Measurements from ENCODE around the gene IL1RAP. TPM values are rescaled to one million over a fixed set of nuclear protein-coding genes. Genes with fewer than 3 reads are reported as not detected.
A peak's percentile ranks its signal among the peaks of the same experiment; 100 is the strongest.

Gene IL1RAP
- total RNA-seq, 1 donor = 14.8 TPM

- no peaks in the 10 kb centered on the region for H3K9me3 ChIP-seq (ENCODE audit: low read depth, low read length)
Measured at GRCh38 chr3:190596349-190597285, 82.7 kb downstream of the IL1RAP start.

DNA sequence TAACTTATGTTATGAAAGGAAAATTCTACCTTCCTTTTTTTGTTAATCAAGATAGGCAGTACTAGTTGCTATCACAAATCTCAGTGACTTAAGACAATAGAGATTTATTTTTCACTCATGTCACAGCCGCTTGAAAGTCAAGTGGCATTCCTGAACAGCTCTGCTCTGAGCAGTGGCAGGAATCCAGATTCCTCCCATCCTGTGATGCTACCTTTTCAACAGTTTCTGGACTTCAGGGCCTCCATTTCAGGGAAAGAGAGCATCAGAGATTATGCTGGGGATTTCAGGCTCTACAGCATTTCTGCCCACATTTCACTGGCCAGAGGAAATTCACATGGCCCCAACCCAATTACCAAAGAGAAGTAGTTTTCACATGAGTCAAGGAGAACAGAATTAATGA, 83.4 kb downstream of the IL1RAP start:
- Histone ChIP-seq H2AFZ (ENCODE audit: low read length) (no peak overlapping the region), H3K4me3 (ENCODE audit: insufficient read depth, low read length) (no peak overlapping the region), H3K36me3 (ENCODE audit: insufficient read depth, low read length) (no peaks in the 10 kb centered on the region), H3K27me3 (ENCODE audit: insufficient read depth, low read length) (no peaks in the 10 kb centered on the region), H3K27ac (ENCODE audit: low read depth, low read length) (no peak overlapping the region), H3K9me3 (ENCODE audit: low read depth, low read length) (no peaks in the 10 kb centered on the region), H3K4me2 (ENCODE audit: insufficient read depth, low read length) (no peak overlapping the region), H3K4me1 (ENCODE audit: insufficient read depth, low read length) (no peaks in the 10 kb centered on the region), H4K20me1 (ENCODE audit: insufficient read depth, low read length) (no peaks in the 10 kb centered on the region), H3K79me2 (ENCODE audit: insufficient read depth, low read length) (no peaks in the 10 kb centered on the region)
- TF ChIP-seq CTCF (IDR thresholded peaks at IDR 0.05; ENCODE audit: extremely low read depth, low read depth, low read length) = no peak
- no peak for DNase-seq (ENCODE audit: insufficient read length, low spot score, missing footprints)

More at GRCh38 chr3:190596349-190597285, 82.7 kb downstream of the IL1RAP start:
- TF ChIP-seq CTCF (IDR thresholded peaks at IDR 0.05; ENCODE audit: extremely low read depth, low read depth, low read length) = no peak
- H4K20me1 ChIP-seq (ENCODE audit: insufficient read depth, low read length) = no peaks in the 10 kb centered on the region
- H3K27ac ChIP-seq (ENCODE audit: low read depth, low read length) = no peak overlapping the region
- peak; percentile 65 for DNase-seq (ENCODE audit: insufficient read length, low spot score, missing footprints)
- H3K4me3 ChIP-seq (ENCODE audit: insufficient read depth, low read length) = no peak overlapping the region
- H3K36me3 ChIP-seq (ENCODE audit: insufficient read depth, low read length) = no peaks in the 10 kb centered on the region
- H2AFZ ChIP-seq (ENCODE audit: low read length) = no peak overlapping the region
- no peaks in the 10 kb centered on the region for H3K4me1 ChIP-seq (ENCODE audit: insufficient read depth, low read length)
- H3K27me3 ChIP-seq (ENCODE audit: insufficient read depth, low read length) = no peaks in the 10 kb centered on the region
- H3K79me2 ChIP-seq (ENCODE audit: insufficient read depth, low read length) = no peaks in the 10 kb centered on the region
- H3K4me2 ChIP-seq (ENCODE audit: insufficient read depth, low read length) = no peak overlapping the region

DNA sequence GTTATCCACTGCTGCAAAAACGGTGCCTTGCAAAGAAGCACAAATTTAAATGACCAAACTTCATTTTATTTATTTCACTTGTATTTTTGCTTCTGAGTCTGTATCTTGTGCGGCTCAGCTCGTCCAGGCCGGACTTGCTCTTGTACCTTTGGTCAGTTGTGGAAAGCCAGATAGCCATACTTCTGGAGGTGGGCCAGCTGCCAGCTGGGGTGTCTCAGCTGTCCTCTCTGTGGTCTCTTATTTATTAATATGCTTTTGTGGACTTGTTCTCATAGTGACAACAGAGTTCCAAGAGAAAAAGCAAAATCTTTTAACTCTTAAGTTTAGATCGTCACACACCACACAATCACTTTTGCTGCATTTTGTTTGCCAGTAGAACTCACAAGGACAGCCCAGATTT, 87.7 kb downstream of the IL1RAP start:
- no peak overlapping the region for H3K4me2 ChIP-seq (ENCODE audit: insufficient read depth, low read length)
- DNase-seq (ENCODE audit: insufficient read length, low spot score, missing footprints) = no peak
- H3K27me3 ChIP-seq (ENCODE audit: insufficient read depth, low read length) = no peaks in the 10 kb centered on the region
- no peaks in the 10 kb centered on the region for H3K36me3 ChIP-seq (ENCODE audit: insufficient read depth, low read length)
- H3K4me1 ChIP-seq (ENCODE audit: insufficient read depth, low read length) = no peaks in the 10 kb centered on the region
- no peak overlapping the region for H3K27ac ChIP-seq (ENCODE audit: low read depth, low read length)
- H3K9me3 ChIP-seq (ENCODE audit: low read depth, low read length) = no peaks in the 10 kb centered on the region
- H4K20me1 ChIP-seq (ENCODE audit: insufficient read depth, low read length) = no peaks in the 10 kb centered on the region
- H3K4me3 ChIP-seq (ENCODE audit: insufficient read depth, low read length) = no peak overlapping the region
- H2AFZ ChIP-seq (ENCODE audit: low read length) = no peak overlapping the region
- TF ChIP-seq CTCF (IDR thresholded peaks at IDR 0.05; ENCODE audit: extremely low read depth, low read depth, low read length) = no peak
- H3K79me2 ChIP-seq (ENCODE audit: insufficient read depth, low read length) = no peaks in the 10 kb centered on the region

- Histone ChIP-seq H3K36me3 (ENCODE audit: insufficient read depth, low read length) (no peaks in the 10 kb centered on the region), H4K20me1 (ENCODE audit: insufficient read depth, low read length) (no peaks in the 10 kb centered on the region), H2AFZ (ENCODE audit: low read length) (no peak overlapping the region), H3K9me3 (ENCODE audit: low read depth, low read length) (no peaks in the 10 kb centered on the region), H3K27me3 (ENCODE audit: insufficient read depth, low read length) (no peaks in the 10 kb centered on the region), H3K4me2 (ENCODE audit: insufficient read depth, low read length) (no peak overlapping the region), H3K4me1 (ENCODE audit: insufficient read depth, low read length) (no peaks in the 10 kb centered on the region), H3K79me2 (ENCODE audit: insufficient read depth, low read length) (no peaks in the 10 kb centered on the region), H3K27ac (ENCODE audit: low read depth, low read length) (no peak overlapping the region), H3K4me3 (ENCODE audit: insufficient read depth, low read length) (no peak overlapping the region)
- no peak for DNase-seq (ENCODE audit: insufficient read length, low spot score, missing footprints)
- TF ChIP-seq CTCF (IDR thresholded peaks at IDR 0.05; ENCODE audit: extremely low read depth, low read depth, low read length) = no peak
Measured at GRCh38 chr3:190605385-190605784, 91.5 kb downstream of the IL1RAP start.

All from osteoblast (primary cell).